ENCODE results near the gene ADK. TPM values are rescaled to one million over a fixed set of nuclear protein-coding genes. Genes with fewer than 3 reads are reported as not detected.
"Not testable (repeated sequence)": the region's sequence is repeated elsewhere in the genome, so short reads cannot be mapped to it uniquely, and the experiment has no call there.

Gene ADK
- total RNA-seq, 1 donor from 2014 or later, result 53.0 TPM

DNA sequence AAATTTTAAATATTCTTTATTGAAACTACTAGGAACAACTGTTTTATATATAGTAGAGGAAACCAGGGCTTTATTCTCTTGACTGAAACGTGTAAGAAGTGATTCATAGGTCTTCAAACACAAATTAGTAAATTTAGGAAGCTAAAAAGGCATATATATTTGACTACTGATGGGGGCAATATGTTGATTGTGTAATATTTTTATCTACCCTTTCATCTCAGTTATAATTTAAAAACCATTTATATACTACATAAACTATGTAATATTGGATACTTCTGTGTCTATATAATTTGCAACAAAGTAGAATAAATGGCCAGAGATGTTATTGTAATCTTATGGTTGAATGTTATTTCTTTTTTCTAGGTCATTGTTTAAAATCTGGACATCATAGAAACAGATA is 406.1 kb downstream of the ADK start:
- TF ChIP-seq, protein P1, sequence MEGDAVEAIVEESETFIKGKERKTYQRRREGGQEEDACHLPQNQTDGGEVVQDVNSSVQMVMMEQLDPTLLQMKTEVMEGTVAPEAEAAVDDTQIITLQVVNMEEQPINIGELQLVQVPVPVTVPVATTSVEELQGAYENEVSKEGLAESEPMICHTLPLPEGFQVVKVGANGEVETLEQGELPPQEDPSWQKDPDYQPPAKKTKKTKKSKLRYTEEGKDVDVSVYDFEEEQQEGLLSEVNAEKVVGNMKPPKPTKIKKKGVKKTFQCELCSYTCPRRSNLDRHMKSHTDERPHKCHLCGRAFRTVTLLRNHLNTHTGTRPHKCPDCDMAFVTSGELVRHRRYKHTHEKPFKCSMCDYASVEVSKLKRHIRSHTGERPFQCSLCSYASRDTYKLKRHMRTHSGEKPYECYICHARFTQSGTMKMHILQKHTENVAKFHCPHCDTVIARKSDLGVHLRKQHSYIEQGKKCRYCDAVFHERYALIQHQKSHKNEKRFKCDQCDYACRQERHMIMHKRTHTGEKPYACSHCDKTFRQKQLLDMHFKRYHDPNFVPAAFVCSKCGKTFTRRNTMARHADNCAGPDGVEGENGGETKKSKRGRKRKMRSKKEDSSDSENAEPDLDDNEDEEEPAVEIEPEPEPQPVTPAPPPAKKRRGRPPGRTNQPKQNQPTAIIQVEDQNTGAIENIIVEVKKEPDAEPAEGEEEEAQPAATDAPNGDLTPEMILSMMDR (IDR thresholded peaks at IDR 0.05), result no peak
- DNase-seq, result no peak
- intact Hi-C loops (cut with DNase I), result no loop called here
- Histone ChIP-seq H3K27me3 (no peaks in the 10 kb centered on the region), H3K27ac (no peak overlapping the region), H3K4me3 (no peak overlapping the region), H3K9me3 (no peaks in the 10 kb centered on the region), H3K4me1 (no peaks in the 10 kb centered on the region), H3K36me3 (no peaks in the 10 kb centered on the region)
- no peak for ATAC-seq

DNA sequence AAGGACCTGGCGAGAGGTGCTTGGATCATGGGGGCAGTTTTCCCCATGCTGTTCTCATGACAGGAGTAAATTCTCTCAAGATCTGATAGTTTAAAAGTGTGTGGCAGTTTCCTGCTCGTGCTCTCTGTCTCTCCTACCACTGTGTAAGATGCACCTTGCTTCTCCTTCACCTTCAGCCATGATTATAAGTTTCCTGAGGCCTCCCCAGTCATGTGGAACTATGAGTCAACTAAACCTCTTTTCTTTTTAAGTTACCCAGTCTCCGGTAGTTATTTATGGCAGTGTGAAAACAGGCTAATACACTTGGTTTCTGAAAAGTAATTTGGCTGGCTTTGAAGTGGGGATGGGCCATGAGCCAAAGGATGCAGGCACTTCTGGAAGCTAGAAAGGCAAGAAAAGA is 407.4 kb downstream of the ADK start:
- Histone ChIP-seq H3K4me1 (no peaks in the 10 kb centered on the region), H3K36me3 (no peaks in the 10 kb centered on the region), H3K27ac (no peak overlapping the region), H3K4me3 (no peak overlapping the region), H3K9me3 (no peaks in the 10 kb centered on the region), H3K27me3 (no peaks in the 10 kb centered on the region)
- DNase-seq, result no peak
- TF ChIP-seq, protein P1 (IDR thresholded peaks at IDR 0.05), result no peak
- intact Hi-C loops (cut with DNase I), result no loop called here
- ATAC-seq, result no peak

DNA sequence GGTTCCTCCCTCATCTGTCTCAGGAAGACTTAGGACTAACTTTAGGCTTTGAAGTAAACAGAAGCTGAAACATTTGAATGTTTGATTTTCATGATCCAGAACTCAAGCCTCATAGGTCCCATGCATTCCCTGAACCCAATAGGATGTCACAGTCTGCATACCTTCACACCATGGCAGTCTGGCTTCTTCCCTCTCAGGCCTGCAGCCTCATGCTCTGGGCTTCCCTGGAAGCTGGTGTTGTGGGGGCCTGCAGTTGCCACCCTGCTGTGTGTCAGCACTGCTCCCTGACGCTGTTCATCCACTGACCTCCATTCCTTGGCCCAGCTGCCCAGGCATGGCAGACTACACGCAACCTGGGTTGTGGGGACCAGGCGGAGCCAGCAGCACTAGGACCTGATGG is 407.9 kb downstream of the ADK start:
- intact Hi-C loops (cut with DNase I), result no loop called here
- TF ChIP-seq, protein P1 (IDR thresholded peaks at IDR 0.05), result no peak
- Histone ChIP-seq H3K36me3 (no peaks in the 10 kb centered on the region), H3K9me3 (no peaks in the 10 kb centered on the region), H3K27ac (no peak overlapping the region), H3K4me1 (no peaks in the 10 kb centered on the region), H3K4me3 (no peak overlapping the region), H3K27me3 (no peaks in the 10 kb centered on the region)
- ATAC-seq (no peak), DNase-seq (no peak)

DNA sequence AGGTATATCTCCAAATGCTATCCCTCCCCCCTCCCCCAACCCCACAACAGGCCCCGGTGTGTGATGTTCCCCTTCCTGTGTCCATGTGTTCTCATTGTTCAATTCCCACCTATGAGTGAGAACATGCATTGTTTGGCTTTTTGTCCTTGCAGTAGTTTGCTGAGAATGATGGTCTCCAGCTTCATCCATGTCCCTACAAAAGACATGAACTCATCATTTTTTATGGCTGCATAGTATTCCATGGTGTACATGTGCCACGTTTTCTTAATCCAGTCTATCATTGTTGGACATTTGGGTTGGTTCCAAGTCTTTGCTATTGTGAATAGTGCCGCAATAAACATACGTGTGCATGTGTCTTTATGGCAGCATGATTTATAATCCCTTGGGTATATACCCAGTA is 417.9 kb downstream of the ADK start:
- intact Hi-C loops (cut with DNase I); H3K4me1 ChIP-seq; ATAC-seq; H3K4me3 ChIP-seq; H3K9me3 ChIP-seq; H3K27me3 ChIP-seq; DNase-seq; H3K36me3 ChIP-seq; H3K27ac ChIP-seq: not testable (repeated sequence)

DNA sequence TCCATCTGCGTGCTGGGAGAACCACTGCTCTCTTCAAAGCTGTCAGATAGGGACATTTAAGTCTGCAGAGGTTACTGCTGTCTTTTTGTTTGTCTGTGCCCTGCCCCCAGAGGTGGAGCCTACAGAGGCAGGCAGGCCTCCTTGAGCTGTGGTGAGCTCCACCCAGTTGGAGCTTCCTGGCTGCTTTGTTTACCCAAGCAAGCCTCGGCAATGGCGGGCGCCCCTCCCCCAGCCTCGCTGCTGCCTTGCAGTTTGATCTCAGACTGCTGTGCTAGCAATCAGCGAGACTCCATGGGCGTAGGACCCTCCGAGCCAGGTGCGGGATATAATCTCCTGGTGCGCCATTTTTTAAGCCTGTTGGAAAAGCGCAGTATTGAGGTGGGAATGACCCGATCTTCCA is 422.5 kb downstream of the ADK start:
- H3K4me1 ChIP-seq; intact Hi-C loops (cut with DNase I); H3K4me3 ChIP-seq; H3K36me3 ChIP-seq; H3K27ac ChIP-seq; DNase-seq; H3K27me3 ChIP-seq; ATAC-seq; H3K9me3 ChIP-seq: not testable (repeated sequence)

DNA sequence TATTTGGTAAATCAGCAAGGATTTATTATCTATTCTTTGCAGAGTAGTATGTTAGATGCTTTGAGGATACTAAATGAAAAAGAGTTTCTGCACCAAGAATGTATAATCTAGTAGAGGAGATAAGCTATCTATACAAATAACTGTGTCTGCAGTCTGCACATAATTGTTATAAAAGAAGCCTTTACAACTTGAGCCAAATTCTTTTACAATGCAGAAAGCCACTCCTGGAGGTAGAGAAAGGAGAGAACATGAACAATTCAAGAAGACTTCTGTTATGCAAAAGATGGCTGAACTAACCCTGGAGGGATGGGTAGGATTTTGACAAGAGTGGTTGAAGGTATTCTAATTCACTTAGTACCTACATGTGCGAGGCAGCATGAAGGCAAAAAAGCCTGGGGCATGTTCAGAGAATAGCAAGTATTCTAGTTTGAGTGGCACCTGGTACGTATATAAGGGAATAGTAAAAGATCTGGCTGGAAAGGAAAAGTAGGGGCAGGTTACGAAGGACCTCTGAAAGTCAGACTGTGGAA is 424.2 kb downstream of the ADK start:
- H3K27me3 ChIP-seq, result no peaks in the 10 kb centered on the region
- H3K4me1 ChIP-seq, result no peaks in the 10 kb centered on the region
- intact Hi-C loops (cut with DNase I), result no loop called here
- ATAC-seq (no peak), DNase-seq (no peak)
- H3K9me3 ChIP-seq, result no peaks in the 10 kb centered on the region
- TF ChIP-seq, protein P1 (IDR thresholded peaks at IDR 0.05), result no peak
- no peak overlapping the region for H3K4me3 ChIP-seq
- no peak overlapping the region for H3K27ac ChIP-seq
- H3K36me3 ChIP-seq, result no peaks in the 10 kb centered on the region

DNA sequence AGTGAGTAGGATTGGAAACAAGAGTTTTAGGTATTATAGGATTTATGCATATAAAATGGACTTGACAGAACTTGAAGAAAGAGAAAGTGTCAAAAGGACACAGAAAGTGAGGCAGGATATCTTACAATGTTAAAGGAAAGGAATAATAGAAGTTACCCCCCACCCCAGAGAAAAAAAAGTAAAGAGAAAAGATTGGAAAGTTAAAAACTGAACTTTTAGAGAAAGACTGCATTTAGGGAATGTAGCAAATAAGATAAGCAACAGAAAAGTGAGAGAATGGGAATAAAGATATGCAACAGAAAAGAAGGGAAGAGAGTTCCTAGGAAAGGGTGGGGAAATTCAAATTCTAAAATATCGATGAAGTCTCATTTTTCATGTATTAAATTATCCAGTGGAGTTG is 424.9 kb downstream of the ADK start:
- H3K4me3 ChIP-seq, result no peak overlapping the region
- intact Hi-C loops (cut with DNase I), result no loop called here
- no peaks in the 10 kb centered on the region for H3K36me3 ChIP-seq
- no peaks in the 10 kb centered on the region for H3K4me1 ChIP-seq
- no peak for DNase-seq
- TF ChIP-seq, protein P1 (IDR thresholded peaks at IDR 0.05), result no peak
- no peaks in the 10 kb centered on the region for H3K27me3 ChIP-seq
- no peaks in the 10 kb centered on the region for H3K9me3 ChIP-seq
- ATAC-seq, result no peak
- no peak overlapping the region for H3K27ac ChIP-seq

All from upper lobe of right lung (tissue), 1 donor.